ENCODE measurements around the gene HIPK2. TPM values are rescaled to one million over a fixed set of nuclear protein-coding genes. Genes with fewer than 3 reads are reported as not detected.

The HIPK2 gene
- total and polyA plus RNA-seq, 2 experiments from 2014 or later = 7.3 to 16.9 TPM

DNA sequence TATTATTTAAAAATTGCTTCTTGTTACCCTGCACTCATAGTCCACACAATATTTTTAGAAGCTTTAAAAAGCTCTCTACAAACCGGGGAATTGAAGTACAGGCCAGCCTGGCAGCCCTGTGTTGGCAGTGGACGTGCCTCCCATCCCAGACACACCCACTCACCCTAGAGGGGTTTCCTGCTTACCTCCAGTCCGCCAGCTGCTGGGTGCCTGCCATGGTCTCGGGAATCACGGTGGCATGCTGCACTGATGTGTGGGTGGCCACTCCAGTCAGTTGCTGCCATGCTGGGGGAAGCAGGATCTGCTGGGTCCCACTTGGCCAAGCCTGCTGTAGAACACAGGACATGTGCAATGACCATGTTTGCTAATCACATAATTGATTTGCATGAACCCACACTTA is 173.9 kb downstream of the HIPK2 start:
- TF ChIP-seq EZH2 (IDR thresholded peaks at IDR 0.05; ENCODE audit: low read depth, unreplicated experiment) (no peak), ZNF331 (CRISPR knock-in tag; IDR thresholded peaks at IDR 0.05; ENCODE audit: low read depth) (no peak), ZNF114 (CRISPR knock-in tag; IDR thresholded peaks at IDR 0.05) (no peak), POLR2AphosphoS5 (IDR thresholded peaks at IDR 0.05; ENCODE audit: low read depth) (no peak), CTCF (conservative IDR thresholded peaks at IDR 0.05; ENCODE audit: low read depth in 2 of 2) (no peak), NANOG (IDR thresholded peaks at IDR 0.05; ENCODE audit: borderline replicate concordance) (no peak), CREB1 (CRISPR knock-in tag; IDR thresholded peaks at IDR 0.05; ENCODE audit: low read depth) (no peak), JUNB (IDR thresholded peaks at IDR 0.05; ENCODE audit: unreplicated experiment) (no peak), STAT1 (IDR thresholded peaks at IDR 0.05; ENCODE audit: unreplicated experiment) (no peak), EZH2phosphoT487 (IDR thresholded peaks at IDR 0.05; ENCODE audit: unreplicated experiment) (no peak)
- TF ChIP-seq, protein P1, sequence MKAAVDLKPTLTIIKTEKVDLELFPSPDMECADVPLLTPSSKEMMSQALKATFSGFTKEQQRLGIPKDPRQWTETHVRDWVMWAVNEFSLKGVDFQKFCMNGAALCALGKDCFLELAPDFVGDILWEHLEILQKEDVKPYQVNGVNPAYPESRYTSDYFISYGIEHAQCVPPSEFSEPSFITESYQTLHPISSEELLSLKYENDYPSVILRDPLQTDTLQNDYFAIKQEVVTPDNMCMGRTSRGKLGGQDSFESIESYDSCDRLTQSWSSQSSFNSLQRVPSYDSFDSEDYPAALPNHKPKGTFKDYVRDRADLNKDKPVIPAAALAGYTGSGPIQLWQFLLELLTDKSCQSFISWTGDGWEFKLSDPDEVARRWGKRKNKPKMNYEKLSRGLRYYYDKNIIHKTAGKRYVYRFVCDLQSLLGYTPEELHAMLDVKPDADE (IDR thresholded peaks at IDR 0.05) = no peak
- TF ChIP-seq, protein P2, sequence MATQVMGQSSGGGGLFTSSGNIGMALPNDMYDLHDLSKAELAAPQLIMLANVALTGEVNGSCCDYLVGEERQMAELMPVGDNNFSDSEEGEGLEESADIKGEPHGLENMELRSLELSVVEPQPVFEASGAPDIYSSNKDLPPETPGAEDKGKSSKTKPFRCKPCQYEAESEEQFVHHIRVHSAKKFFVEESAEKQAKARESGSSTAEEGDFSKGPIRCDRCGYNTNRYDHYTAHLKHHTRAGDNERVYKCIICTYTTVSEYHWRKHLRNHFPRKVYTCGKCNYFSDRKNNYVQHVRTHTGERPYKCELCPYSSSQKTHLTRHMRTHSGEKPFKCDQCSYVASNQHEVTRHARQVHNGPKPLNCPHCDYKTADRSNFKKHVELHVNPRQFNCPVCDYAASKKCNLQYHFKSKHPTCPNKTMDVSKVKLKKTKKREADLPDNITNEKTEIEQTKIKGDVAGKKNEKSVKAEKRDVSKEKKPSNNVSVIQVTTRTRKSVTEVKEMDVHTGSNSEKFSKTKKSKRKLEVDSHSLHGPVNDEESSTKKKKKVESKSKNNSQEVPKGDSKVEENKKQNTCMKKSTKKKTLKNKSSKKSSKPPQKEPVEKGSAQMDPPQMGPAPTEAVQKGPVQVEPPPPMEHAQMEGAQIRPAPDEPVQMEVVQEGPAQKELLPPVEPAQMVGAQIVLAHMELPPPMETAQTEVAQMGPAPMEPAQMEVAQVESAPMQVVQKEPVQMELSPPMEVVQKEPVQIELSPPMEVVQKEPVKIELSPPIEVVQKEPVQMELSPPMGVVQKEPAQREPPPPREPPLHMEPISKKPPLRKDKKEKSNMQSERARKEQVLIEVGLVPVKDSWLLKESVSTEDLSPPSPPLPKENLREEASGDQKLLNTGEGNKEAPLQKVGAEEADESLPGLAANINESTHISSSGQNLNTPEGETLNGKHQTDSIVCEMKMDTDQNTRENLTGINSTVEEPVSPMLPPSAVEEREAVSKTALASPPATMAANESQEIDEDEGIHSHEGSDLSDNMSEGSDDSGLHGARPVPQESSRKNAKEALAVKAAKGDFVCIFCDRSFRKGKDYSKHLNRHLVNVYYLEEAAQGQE (IDR thresholded peaks at IDR 0.05; ENCODE audit: unreplicated experiment) = no peak
- TF ChIP-seq, protein P3, sequence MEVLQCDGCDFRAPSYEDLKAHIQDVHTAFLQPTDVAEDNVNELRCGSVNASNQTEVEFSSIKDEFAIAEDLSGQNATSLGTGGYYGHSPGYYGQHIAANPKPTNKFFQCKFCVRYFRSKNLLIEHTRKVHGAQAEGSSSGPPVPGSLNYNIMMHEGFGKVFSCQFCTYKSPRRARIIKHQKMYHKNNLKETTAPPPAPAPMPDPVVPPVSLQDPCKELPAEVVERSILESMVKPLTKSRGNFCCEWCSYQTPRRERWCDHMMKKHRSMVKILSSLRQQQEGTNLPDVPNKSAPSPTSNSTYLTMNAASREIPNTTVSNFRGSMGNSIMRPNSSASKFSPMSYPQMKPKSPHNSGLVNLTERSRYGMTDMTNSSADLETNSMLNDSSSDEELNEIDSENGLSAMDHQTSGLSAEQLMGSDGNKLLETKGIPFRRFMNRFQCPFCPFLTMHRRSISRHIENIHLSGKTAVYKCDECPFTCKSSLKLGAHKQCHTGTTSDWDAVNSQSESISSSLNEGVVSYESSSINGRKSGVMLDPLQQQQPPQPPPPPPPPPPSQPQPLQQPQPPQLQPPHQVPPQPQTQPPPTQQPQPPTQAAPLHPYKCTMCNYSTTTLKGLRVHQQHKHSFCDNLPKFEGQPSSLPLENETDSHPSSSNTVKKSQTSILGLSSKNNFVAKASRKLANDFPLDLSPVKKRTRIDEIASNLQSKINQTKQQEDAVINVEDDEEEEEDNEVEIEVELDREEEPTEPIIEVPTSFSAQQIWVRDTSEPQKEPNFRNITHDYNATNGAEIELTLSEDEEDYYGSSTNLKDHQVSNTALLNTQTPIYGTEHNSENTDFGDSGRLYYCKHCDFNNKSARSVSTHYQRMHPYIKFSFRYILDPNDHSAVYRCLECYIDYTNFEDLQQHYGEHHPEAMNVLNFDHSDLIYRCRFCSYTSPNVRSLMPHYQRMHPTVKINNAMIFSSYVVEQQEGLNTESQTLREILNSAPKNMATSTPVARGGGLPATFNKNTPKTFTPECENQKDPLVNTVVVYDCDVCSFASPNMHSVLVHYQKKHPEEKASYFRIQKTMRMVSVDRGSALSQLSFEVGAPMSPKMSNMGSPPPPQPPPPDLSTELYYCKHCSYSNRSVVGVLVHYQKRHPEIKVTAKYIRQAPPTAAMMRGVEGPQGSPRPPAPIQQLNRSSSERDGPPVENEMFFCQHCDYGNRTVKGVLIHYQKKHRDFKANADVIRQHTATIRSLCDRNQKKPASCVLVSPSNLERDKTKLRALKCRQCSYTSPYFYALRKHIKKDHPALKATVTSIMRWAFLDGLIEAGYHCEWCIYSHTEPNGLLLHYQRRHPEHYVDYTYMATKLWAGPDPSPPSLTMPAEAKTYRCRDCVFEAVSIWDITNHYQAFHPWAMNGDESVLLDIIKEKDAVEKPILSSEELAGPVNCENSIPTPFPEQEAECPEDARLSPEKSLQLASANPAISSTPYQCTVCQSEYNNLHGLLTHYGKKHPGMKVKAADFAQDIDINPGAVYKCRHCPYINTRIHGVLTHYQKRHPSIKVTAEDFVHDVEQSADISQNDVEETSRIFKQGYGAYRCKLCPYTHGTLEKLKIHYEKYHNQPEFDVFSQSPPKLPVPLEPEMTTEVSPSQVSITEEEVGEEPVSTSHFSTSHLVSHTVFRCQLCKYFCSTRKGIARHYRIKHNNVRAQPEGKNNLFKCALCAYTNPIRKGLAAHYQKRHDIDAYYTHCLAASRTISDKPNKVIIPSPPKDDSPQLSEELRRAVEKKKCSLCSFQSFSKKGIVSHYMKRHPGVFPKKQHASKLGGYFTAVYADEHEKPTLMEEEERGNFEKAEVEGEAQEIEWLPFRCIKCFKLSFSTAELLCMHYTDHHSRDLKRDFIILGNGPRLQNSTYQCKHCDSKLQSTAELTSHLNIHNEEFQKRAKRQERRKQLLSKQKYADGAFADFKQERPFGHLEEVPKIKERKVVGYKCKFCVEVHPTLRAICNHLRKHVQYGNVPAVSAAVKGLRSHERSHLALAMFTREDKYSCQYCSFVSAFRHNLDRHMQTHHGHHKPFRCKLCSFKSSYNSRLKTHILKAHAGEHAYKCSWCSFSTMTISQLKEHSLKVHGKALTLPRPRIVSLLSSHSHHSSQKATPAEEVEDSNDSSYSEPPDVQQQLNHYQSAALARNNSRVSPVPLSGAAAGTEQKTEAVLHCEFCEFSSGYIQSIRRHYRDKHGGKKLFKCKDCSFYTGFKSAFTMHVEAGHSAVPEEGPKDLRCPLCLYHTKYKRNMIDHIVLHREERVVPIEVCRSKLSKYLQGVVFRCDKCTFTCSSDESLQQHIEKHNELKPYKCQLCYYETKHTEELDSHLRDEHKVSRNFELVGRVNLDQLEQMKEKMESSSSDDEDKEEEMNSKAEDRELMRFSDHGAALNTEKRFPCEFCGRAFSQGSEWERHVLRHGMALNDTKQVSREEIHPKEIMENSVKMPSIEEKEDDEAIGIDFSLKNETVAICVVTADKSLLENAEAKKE (CRISPR knock-in tag; IDR thresholded peaks at IDR 0.05) = no peak
- Histone ChIP-seq H3K79me2 (replicated peaks; ENCODE audit: insufficient read depth) (no peaks in the 10 kb centered on the region), H3K36me3 (ENCODE audit: insufficient read depth) (no peaks in the 10 kb centered on the region), H3F3A (replicated peaks; ENCODE audit: low read depth) (no peaks in the 10 kb centered on the region), H3K27ac (ENCODE audit: low read depth) (no peak overlapping the region), H3K4me3 (no peak overlapping the region), H3K27me3 (ENCODE audit: insufficient read depth) (no peaks in the 10 kb centered on the region), H3K4me1 (ENCODE audit: insufficient read depth) (no peaks in the 10 kb centered on the region), H4K20me1 (replicated peaks; ENCODE audit: insufficient read depth) (no peaks in the 10 kb centered on the region), H2AFZ (no peak overlapping the region), H3K4me2 (no peak overlapping the region), H3K9me2 (ENCODE audit: insufficient read depth) (no peaks in the 10 kb centered on the region)
- Mint-ChIP-seq H3K9me3 (no peaks in the 10 kb centered on the region), H3K27me3 (ENCODE audit: insufficient read depth, low read depth, poor library complexity) (peaks cover 5% of the 10 kb centered on the region), H3K4me3 (no peak overlapping the region), H3K4me1 (no peaks in the 10 kb centered on the region), H3K36me3 (ENCODE audit: low read depth) (peaks cover 8% of the 10 kb centered on the region; the same call in 1 of the 3 replicates), H3K27ac (no peak overlapping the region)
- no peak for DNase-seq (ENCODE audit: low spot score)
- ATAC-seq = no peak

Data from GM23338 (cell line).